A549 treated with GW870086 at 1 μM for 4 hours (cell line): ENCODE measurements around the gene TCEAL6. TPM values are rescaled to one million over a fixed set of nuclear protein-coding genes. Genes with fewer than 3 reads are reported as not detected.

Experiments used
- total RNA-seq: library from RNA; stranded (reverse); fragments of 200-300 nt; extraction: Qiagen RNA extraction; gene quantifications from 5 replicates; pipeline ENCODE4 v1.2.3, GENCODE V29; 2022; ENCODE audit warnings: low read depth

Gene TCEAL6
- not detected in 5 replicates for total RNA-seq

DNA sequence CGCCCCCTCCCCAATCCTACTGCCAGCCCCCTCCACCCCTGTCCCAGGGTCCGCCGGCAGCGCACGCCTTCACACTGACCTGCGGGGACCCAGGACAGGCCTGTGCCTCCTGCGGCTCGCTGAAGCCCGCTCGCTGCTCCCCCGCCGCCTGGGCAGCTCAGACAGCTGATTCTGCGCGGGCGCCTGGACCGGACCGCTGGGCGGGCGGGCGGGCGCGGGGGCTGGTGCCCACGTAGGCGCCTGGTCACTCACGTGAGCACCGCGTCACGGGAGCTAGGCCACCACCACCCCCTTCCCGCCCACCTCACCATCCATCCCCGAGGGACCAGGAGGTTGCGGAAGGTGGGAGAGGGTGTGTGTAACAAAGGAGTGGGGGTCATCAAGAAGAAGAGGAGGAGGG is at the start of gene TCEAL6:
Gene TCEAL6 (minus strand): TSS at position 208 of the 400 bp plus-strand sequence.

DNA sequence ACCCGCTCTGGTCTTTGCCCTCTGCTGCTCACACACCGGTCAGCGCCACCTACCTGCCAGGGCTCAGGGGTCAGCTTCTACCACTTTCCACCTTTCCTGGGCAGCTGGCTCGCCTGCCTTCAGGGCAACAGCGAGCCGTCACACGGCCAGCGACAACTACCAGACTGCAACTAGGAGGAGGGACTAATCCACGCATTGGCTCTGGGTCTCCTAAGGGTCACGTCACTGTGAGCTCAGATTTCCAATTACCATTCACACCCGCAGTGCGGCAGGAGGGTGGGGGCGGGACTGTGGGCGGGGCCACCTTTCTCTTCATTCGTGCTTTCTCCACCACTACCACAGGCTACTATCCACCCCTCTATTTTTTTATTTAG is 13.5 kb upstream of the TCEAL6 start, which contains the start of gene BEX5:
Gene BEX5 (minus strand): TSS at position 172 of the 374 bp plus-strand sequence. CDS start 1,712 bp downstream, outside the sequence.

DNA sequence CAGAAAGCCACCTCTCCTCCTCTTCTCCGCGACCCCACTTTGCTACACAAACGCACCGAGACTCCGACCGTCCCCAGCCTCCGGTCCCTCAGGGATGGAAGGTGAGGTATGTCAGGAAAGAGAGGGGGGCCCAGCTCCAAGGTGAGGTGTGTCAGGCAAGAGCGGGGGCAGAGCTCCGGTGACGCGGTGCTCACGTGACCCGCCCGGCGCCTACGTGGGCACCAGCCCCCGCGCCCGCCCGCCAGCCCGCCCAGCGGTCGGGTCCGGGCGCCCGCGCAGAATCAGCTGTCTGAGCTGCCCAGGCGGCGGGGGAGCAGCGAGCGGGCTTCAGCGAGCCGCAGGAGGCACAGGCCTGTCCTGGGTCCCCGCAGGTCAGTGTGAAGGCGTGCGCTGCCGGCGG is 16.8 kb downstream of the TCEAL6 start, which contains the start of gene TCEAL2:
Gene TCEAL2 (plus strand): TSS at position 244 of the 400 bp plus-strand sequence. CDS start 1,152 bp downstream, outside the sequence.

Other genes with a start within 250 kb of the TCEAL6 start
- 0.05 TPM in 3 of 5 replicates, not detected in the others for gene ZMAT1, start 210.5 kb downstream of the TCEAL6 start, total RNA-seq
- not detected in 5 replicates for gene TCEAL2, start 16.8 kb downstream of the TCEAL6 start, total RNA-seq
- not detected in 5 replicates for gene BEX5, start 13.5 kb upstream of the TCEAL6 start, total RNA-seq
- not detected in 5 replicates for gene TCP11X1, start 72.8 kb upstream of the TCEAL6 start, total RNA-seq
- not detected in 5 replicates for gene NXF2, start 104.7 kb upstream of the TCEAL6 start, total RNA-seq